ENCODE measurements around the gene GABBR2. TPM values are rescaled to one million over a fixed set of nuclear protein-coding genes. Genes with fewer than 3 reads are reported as not detected.

Gene GABBR2
- polyA plus RNA-seq, 1 of the 3 experiments (the other 2 are of a cell fraction) = not detected

- TF ChIP-seq PBX3 (IDR thresholded peaks at IDR 0.05) = 0 out of 2 replicates have a peak, but pooled peaks have one; percentile 5
- peak; percentile 31; the same call in 1 of the 2 replicates for TF ChIP-seq GATA2 (CRISPR knock-in tag; IDR thresholded peaks at IDR 0.05)
- peak in 1 of 2 experiments; percentile 11; a peak in 1 of 4 replicates for TF ChIP-seq EP300 (IDR thresholded peaks at IDR 0.05; ENCODE audit: borderline replicate concordance in 1 of 2, low read depth in 1 of 2, low read length in 1 of 2)
Measured at GRCh38 chr9:98538626-98539031, 170.1 kb downstream of the GABBR2 start (continued).

- POLR2A ChIA-PET = no interaction called here
- no peak overlapping the region for H3K9ac ChIP-seq
- no peaks in the 10 kb centered on the region for H3K9me3 ChIP-seq
- H4K20me1 ChIP-seq (ENCODE audit: insufficient read depth) = no peaks in the 10 kb centered on the region
- no peak overlapping the region for H2AFZ ChIP-seq (ENCODE audit: low read depth)
- H3K36me3 ChIP-seq (replicated peaks in 1 of 2; ENCODE audit: control insufficient read depth in 1 of 2, insufficient read depth in 2 of 2, low read length in 1 of 2) = no peaks in the 10 kb centered on the region
- no peak overlapping the region for H3K4me3 ChIP-seq (ENCODE audit: low read depth in 2 of 2, low read length in 1 of 2)
- no peaks in the 10 kb centered on the region for H3F3A ChIP-seq (replicated peaks; ENCODE audit: insufficient read depth)
- TF ChIP-seq EP300 (IDR thresholded peaks at IDR 0.05; ENCODE audit: borderline replicate concordance in 1 of 2, low read depth in 1 of 2, low read length in 1 of 2) (no peak), TCF12 (IDR thresholded peaks at IDR 0.05) (no peak), FOXJ3 (CRISPR knock-in tag; IDR thresholded peaks at IDR 0.05) (no peak), CTCF (IDR thresholded peaks at IDR 0.05) (no peak; the same call in 1 of the 2 replicates), RFX5 (IDR thresholded peaks at IDR 0.05; ENCODE audit: low read length) (no peak), TEAD4 (IDR thresholded peaks at IDR 0.05; ENCODE audit: borderline replicate concordance, insufficient read depth) (no peak), POLR2AphosphoS5 (IDR thresholded peaks at IDR 0.05; ENCODE audit: low read depth, low read length) (no peak), SMC3 (IDR thresholded peaks at IDR 0.05; ENCODE audit: low read depth, low read length) (no peak), RAD21 (IDR thresholded peaks at IDR 0.05; ENCODE audit: low read length) (no peak), RXRA (IDR thresholded peaks at IDR 0.05; ENCODE audit: borderline replicate concordance, low read depth) (no peak), USF2 (IDR thresholded peaks at IDR 0.05; ENCODE audit: borderline replicate concordance, low read depth, low read length) (no peak), NFIC (IDR thresholded peaks at IDR 0.05; ENCODE audit: borderline replicate concordance) (no peak), JUND (IDR thresholded peaks at IDR 0.05) (no peak), CHD2 (IDR thresholded peaks at IDR 0.05; ENCODE audit: low read length, partially characterized antibody) (no peak)
- no peaks in the 10 kb centered on the region for H3K9me2 ChIP-seq
- H3K4me1 ChIP-seq (ENCODE audit: control insufficient read depth in 1 of 2, insufficient read depth in 2 of 2, low read depth in 1 of 2, low read length in 1 of 2) = peaks cover 0 to 6% of the 10 kb centered on the region in 2 experiments; a peak in 1 of 4 replicates
- CTCF ChIA-PET = interaction anchor here (1.3 kb wide), 1 partner anchor 15 kb away, joined by 3 read pairs; no protein-coding TSS in a partner anchor
- no peaks in the 10 kb centered on the region for H3K79me2 ChIP-seq (ENCODE audit: insufficient read depth)
- H3K27me3 ChIP-seq (ENCODE audit: insufficient read depth) = no peaks in the 10 kb centered on the region
- no peak for DNase-seq
- H3K27ac ChIP-seq (ENCODE audit: low read depth in 2 of 2, low read length in 1 of 2) = no peak overlapping the region
- 50% methylated on average over 1 of the region's 1 CpG for WGBS (ENCODE audit: low lambda C conversion rate)
- H3K4me2 ChIP-seq = no peak overlapping the region
Measured at GRCh38 chr9:98538203-98538602, 170.5 kb downstream of the GABBR2 start.
